ENCODE data around the gene HOXD9.

The HOXD9 gene

DNA sequence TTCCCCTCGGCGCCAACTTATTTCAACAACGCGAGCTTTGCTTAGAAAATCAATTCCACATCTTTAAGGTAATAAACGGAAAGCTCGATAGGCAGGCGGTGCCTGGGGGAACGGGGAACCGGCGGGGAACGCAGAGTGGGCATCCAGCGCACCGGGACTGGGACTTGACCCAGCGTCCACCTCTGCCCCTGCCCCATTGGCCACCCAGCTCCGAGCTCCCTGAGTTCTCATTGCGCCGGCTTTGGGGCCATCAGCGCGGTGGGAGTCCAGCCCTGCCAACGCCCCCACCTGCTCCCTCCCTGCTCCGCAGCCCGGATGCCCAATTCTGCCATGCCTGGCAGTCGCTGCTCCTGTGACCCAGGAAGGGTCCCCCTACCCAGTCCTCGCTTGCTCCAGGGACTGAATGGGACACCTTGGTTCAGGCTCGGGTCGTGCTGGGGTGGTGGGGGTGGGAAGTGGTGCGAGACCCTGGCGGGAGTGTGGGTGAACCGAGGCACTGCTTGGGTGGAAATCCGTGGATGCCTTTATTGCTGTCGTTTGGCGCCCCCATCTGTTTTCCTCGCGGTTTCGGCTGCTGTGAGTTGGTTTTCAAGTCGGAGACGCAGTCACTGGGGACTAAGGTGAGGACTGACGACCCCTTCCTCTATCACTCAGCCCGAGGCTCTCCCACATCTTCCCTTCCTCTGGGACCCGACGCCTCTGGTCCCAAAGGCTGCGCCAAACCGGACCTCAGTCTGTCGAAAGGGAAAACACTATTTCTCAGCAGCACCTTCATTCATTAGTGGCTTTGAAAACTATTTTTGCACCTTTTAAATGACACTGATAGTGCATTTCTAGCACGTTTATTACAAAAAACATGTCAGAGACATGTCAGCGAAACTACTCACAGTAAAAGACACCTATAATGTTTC is 36.4 kb upstream of the HOXD9 start:
- DNase-seq = no peak

DNA sequence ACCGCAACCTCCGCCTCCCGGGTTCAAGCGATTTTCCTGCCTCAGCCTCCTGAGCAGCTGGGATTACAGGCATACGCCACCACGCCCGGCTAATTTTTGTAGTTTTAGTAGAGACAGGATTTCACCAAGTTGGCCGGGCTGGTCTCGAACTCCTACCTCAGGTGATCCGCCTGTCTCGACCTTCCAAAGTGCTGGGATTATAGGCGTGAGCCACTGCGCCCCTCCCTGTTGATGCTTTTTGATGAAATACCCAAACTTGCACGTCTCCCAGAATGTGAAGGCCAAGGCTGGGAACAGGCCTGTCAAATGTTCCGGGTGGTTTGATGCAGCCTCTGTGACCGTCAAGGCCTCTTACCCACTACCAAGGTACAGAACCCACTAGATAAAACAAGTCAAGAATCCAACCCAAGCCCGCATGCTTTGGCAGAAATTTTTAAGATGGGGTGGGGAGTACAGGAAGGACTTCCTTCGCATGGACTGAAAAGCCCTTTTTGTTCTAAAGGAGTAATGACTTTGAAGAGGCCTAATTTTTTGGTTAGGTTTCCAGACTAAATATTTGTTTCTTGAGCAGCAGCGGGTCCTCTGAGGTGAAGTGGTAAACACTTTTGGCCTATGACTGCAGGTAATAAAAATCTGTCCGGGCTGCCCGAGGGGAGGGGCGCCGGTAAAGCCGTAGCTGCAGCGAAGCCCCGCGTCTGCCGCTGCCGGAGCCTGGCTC is 35.0 kb upstream of the HOXD9 start:
- DNase-seq = no peak

- peak; percentile 47 for DNase-seq
These were observed 34.2 kb upstream of the HOXD9 start for GRCh38 chr2:176088048-176088936.

DNA sequence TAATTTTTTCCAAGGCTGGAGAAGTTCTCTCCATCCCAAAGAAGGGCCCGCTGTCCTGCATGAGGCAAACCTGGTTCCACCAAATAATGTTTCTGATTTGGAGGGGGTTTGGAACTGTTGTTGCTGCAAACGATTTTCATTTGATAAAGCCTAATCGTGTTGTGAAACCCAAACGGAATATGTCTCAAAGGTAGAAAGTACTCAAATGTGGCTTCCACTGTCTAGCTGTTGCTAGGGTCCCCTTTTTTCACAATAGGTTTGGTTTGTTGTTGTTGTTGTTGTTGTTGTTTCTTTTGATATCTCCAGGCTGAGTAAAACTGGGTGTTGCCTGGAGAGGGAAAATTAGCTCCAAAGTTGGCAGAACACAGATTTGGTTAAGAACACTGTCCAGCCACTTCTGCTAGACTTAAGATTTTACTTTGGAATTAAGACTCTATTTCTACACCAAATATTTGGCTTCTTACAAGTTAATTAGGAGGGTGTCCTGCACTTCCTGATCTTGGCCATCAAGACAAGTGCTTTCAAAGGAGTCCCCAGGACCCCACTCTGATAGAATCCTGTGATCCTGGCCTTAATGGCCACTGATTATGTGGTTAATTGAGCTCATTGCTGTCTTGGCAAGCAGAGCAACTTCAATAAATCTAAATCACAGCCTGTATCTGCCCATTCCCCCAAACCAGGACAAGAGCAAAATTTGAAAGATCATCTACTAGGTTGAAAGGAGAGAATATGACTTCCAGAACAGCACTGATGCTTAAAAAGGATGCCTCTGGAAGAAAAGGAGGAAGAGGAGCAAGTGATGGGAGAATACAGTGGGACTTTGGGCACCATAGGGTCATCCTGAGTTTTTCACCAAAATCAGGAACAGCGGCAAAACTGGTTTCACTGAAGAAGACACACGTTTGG is 33.3 kb upstream of the HOXD9 start:
- DNase-seq = no peak

DNA sequence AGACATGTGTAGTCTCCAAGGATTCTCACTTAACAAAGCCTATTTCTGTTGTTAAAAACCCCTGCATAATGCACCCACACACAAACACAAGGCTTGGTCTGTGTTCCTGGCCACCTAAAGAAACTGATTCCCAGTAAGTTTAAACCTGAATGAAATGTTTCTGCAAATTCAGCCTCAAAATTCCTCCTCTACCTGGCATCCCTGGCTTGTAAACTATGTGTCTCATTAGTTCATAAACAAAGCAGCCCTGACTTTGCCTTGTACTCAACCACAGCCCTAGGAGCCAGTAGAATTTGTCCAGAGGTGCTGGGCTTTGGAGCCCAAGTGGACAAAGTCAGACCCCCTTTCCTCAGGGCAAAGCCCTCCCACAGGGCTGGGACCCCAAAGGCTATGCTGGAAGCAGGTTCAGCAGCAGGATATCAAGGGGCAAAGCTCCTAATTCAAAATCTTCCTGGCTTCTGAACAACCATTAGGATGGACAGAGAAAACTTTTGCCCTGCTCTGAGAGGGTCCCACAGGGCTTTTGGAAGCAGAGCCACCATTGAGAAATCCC is 32.6 kb upstream of the HOXD9 start:
- no peak for DNase-seq

DNA sequence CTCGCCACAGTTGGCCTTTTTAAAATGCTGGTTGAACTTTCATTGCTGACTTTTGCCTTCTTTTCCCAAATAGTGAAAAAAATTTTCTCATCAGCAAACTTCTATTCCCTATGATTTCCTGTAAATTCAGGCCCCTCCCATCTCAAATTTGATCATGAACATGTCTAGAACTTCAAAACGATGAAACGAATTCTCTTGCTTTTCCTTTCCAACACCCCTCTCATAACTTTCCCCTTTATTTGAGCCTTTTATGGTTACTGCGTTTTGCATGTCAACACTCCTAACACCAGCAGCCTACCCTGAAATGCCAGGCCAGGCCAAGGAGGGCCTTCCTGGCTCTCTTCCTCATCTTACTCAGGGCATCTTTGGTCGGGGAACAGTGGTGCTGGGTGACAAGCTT is 31.7 kb upstream of the HOXD9 start:
- DNase-seq = no peak

DNA sequence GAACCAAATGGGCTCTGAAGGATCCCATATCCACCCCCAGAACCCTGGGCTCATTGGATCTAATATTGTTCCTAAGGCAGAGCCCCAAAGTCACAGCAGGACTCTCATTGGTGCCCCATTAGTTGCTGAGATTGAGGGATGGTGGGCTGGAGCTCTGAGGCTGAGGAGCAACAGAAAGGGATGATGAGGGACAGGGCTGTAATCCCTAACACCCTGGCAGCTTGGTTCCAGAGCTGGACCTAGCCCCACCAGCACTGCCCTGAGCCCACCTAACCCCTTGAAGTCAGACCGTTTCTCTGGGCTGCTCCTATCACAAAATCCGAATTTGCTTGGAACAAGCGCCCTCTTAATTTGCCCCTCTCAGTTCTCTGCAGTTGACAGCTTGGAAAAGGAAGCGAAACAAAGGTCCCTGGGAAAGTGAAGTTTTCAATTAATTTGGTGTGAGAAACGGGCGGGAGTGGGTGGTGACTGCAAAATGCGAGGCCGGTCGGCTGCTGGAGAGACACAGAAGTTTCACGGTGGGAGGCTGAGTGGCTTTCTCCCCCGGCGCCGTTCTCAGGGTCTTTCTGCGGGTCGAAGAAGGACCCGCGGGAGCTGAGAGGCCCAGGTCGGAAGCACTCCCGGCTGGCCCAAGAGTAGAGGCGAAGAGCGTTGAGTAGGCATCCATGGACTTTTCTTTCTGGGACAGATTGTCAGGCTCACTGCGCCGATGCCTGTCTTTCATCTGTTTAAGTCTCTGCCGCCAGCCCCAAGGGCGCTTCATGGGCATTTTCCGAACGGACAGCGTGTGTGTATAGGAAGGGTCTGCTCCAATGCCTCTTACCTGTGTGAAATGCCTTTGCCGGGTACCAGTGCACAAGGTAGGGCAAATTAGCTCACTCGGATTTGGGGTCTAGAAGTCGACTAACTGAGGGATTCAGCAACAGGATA is 30.9 kb upstream of the HOXD9 start:
- no peak for DNase-seq

- DNase-seq = no peak
These were observed 30.0 kb upstream of the HOXD9 start, which contains the start of gene HOXD13 for GRCh38 chr2:176092270-176093144. TSS of gene HOXD13 (plus strand) at chr2:176092721. CDS start at chr2:176092891, 170 bp downstream.

DNA sequence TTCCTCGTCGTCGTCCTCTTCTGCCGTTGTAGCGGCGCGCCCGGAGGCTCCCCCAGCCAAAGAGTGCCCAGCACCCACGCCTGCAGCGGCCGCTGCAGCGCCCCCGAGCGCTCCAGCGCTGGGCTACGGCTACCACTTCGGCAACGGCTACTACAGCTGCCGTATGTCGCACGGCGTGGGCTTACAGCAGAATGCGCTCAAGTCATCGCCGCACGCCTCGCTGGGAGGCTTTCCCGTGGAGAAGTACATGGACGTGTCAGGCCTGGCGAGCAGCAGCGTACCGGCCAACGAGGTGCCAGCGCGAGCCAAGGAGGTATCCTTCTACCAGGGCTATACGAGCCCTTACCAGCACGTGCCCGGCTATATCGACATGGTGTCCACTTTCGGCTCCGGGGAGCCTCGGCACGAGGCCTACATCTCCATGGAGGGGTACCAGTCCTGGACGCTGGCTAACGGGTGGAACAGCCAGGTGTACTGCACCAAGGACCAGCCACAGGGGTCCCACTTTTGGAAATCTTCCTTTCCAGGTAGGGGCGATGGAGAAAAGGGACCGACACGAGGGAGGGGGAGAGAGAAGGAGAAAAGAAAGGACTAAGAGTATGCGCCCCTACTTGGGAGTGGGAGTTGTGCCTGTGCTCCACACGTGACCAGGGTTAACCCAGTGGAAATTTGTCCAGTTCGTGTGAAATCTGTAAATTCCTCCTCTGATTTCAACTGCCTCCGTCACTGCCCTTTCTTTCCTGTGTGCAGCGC is 29.2 kb upstream of the HOXD9 start:
- DNase-seq = no peak

DNA sequence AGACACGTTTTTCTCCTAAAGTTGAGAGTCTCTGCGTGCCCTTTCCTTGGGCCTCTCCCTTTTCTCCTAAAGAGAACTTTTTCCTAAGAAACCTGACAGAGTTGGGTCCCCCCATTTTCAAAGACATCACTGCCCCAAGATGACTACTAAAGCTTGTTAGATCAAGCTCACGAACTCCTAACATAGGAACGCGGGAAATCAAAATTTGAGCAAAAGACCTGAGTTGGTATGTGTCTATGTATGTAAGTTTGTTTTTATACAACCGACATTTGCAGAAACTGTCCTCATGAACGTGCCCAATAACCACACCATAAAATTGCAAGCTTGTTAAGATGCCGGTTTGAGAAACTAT is 28.6 kb upstream of the HOXD9 start:
- no peak for DNase-seq

DNA sequence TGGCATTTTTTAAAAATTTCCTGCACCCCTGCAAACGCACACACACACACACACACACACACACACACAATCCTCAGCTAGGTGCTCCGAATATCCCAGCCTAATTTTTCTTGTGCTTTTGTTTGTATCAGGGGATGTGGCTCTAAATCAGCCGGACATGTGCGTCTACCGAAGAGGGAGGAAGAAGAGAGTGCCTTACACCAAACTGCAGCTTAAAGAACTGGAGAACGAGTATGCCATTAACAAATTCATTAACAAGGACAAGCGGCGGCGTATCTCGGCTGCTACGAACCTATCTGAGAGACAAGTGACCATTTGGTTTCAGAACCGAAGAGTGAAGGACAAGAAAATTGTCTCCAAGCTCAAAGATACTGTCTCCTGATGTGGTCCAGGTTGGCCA is 28.2 kb upstream of the HOXD9 start:
- no peak for DNase-seq

DNA sequence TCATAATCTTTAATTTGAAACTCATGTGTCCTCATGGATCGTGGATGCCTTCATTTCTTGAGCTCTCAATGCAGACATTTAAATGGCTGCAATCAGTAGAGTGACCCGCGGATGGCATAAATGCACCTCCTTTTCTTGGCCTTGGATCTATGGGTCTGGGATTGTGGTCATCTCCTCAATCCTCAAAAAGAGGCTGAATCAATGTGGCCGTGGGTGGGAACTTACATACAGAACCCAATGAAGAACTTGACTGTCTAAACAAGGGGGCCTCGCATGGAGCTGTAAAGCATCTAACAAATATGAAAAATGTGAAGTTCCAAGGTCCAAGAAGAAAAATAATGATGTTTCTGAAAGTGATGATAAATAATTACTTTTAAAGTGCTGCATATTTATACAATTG is 27.1 kb upstream of the HOXD9 start:
- no peak for DNase-seq

- no peak for DNase-seq
These were observed 26.1 kb upstream of the HOXD9 start for GRCh38 chr2:176096243-176096985.

DNA sequence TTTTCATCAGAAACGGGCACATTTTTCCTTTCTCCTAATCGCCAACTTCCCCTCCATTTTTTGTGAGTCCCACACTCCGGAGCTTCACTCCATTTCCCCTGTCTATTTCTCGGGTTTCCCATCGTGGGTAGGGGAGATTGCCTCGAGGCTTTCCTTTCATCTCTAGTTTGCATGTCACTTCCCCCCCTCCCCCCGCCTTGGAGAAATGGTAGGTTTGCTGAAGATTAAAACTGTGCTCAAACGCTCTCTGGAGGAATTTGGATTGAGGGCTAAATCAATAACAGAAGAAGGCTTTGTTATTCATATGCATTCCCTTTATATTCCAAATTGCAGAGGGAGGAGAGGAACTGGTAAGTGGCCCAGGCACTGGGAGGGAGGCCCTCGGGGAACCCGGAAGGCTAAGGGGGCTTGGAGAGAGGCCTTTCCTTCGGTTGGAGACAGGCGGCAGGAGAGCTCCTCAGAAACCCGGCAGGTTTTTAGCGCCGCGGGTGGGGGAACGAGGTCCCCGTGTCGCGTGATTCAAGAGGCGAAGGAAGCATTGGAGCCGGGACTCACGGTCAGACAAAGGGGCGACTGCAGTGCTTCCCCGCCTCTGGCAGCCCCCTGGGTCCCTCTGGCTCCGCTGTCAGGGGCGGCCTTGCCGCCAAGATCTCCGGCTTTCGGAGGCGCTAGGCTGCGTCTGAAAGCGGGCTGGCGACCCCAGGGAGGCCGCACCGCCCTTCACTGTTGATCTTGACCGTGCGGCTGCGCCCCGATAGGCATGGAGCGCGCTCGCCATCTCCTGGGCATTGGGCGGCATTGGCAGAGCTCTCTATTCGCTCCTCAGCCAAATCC is 25.3 kb upstream of the HOXD9 start:
- no peak for DNase-seq

GRCh38 chr2:176097820-176098365 is 24.6 kb upstream of the HOXD9 start:
- DNase-seq = peak; percentile 73

GRCh38 chr2:176098366-176099158 is 24.0 kb upstream of the HOXD9 start:
- no peak for DNase-seq

All from NCI-H2029 treated with DMSO at 0.1 percent for 48 hours (cell line).